Glomerular endothelial cell (primary cell): ENCODE data around the gene METRNL. TPM values are rescaled to one million over a fixed set of nuclear protein-coding genes. Genes with fewer than 3 reads are reported as not detected.

Source experiments
- DNase-seq: peaks from one replicate; pipeline ENCODE4 v3.0.0-alpha.2; 2011; ENCODE audit warnings: low read depth, low spot score; ENCODE audit errors: extremely low read depth
- total RNA-seq: library from RNA; depleted of rRNA; stranded (reverse); fragments of >200 nt; gene quantifications from 2 replicates; pipeline ENCODE4 v1.2.3, GENCODE V29; 2015

The METRNL gene
- total RNA-seq, 1 donor from 2014 or later: 54.4 TPM

- DNase-seq: no peak
Observed at GRCh38 chr17:83103943-83104311, 24.5 kb downstream of the METRNL start.

GRCh38 chr17:83104577-83105505 lies 25.4 kb downstream of the METRNL start:
- DNase-seq: no peak

GRCh38 chr17:83105512-83105911 lies 26.1 kb downstream of the METRNL start:
- DNase-seq: no peak

DNA sequence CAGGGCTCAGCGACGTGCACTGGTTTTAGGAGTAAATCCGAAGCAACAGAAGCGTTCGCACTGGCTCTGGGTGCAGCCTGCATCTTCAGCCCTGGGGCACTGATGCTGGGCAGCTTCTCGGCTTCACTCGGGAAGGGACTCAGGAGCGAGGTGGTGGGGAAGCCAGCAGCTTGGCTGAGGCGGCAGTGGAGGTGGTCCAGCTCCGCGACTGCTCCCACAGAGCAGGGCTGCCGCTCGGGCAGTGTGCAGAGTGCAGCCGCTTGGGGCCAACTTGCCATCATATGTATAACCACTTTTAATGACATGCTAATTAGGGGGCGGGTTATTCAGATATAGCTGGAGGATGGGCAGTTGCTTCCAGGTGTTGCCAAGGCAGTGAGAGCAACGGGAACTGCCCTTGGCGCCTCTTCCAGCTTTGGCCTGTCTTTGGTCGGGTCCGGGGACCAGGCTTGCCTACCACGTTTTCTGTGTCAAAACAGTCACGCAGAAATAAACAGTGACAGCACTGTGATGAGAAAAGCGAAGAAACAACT lies 26.7 kb downstream of the METRNL start:
- DNase-seq: no peak

DNA sequence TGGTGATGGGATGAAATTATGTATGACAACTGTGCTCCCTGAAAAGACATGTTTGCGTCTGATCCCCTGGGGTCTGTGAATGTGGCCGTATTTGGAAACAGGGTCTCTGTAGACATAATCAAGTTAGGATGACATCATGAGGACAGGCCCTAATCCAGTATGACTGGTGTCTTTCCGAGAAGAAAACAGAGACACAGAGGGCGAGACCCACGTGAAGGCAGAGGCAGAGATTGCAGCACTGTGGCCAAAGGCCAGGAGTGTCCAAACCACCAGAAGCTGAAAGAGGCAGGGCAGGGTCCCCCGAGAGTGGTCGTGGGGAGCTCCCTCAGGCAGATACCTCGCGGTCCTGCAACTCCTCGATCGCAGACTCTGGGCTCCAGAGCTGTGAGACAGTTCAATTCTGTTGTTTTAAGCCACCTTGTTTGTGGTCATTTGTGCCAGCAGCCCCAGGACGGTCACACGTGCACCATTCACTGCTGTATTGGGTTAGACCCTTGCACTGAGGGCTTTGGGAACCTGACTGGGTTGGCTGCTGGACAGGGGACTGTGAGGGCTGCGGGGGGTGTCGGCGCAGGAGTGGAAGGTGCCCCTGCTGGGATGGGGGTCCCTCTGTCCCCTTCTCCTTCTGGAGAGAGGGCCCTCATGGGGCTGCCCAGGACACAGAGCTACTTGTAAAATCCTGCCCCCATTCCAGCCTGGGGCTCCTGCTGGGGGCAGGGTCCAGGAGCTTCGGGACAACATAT lies 27.7 kb downstream of the METRNL start:
- DNase-seq: no peak

- DNase-seq: no peak
Observed at GRCh38 chr17:83107656-83108048, 28.2 kb downstream of the METRNL start.

- no peak for DNase-seq
Observed at GRCh38 chr17:83108709-83109108, 29.3 kb downstream of the METRNL start.

DNA sequence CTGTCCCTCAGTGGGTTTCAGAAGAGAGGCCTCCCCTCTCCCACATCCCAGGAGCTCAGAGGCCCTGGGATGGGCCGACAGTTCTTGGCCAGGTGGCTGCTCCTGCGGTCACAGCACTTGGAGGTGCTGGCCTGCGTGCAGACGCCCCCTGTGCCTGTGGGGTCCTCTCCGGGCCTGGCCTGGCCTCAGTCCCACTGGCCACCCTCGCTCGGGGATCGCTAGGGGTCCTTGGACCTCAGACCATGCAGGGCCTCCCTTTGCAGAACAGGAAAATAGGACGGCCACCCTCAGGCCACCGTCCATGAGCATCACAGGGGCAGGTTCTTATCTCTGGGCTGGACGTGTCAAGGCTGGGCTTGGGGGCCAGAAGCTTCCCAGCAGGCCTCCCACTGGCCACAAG lies 30.0 kb downstream of the METRNL start:
- no peak for DNase-seq

- DNase-seq: peak; percentile 68
Observed at GRCh38 chr17:83109793-83110645, 30.6 kb downstream of the METRNL start.

GRCh38 chr17:83110735-83111134 lies 31.3 kb downstream of the METRNL start:
- no peak for DNase-seq

DNA sequence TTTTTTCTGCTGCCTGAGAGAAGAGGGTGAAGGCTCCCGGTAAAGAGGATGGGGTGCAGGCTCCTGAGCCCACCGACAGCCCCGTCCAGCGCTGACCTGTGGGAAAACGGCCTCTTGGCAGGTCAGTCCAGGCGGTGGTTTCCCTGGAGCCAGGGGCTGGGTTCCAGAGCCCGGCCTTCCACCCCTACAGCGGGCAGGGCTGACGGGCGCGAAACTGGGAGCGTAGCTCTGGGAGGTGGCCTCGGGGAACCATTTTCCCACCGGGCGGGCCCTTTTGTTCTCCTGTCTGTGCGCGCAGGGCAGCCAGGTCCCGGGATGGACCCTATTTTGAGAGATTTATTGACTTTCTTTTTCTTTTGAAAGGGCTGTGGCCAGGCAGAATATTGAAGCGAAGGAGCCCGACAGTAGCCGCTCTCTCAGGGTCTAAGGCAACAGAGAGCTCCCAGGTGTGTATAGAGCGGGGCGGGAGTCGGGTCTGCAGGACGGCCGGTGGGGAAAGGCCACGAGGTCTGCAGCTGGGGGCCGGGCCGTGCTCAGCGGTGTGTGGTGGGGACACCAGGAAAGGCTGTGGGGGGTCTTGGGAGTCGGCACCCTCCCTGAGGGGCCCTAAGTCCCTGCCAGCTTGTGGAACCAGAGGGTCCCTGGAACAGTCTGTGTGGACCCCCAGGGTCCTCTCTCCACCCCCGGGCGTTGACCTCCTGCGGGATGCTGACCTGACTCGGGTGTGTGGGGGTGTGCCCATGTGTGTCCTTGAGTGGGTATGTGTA lies 32.3 kb downstream of the METRNL start:
- DNase-seq: no peak

DNA sequence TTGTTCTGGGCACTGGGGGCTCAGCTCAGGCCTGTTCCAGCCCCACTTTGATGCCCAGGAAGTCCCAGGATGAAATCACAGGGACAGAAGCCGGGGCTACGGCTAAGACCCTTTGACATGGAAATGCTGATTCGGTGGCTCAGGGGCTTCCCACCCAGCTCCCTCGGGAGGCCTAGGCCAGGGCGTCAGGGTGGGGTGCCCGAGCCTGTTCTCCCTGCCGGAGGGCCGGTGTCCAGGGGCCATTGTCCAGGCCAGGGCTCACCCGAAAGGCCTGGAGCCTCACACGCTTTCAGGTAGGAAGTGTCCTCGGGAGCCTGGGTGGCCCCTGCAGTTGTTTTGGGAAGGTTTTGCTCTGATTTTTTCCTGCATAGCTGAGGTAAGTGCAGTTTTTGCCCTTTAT lies 34.0 kb downstream of the METRNL start:
- no peak for DNase-seq

DNA sequence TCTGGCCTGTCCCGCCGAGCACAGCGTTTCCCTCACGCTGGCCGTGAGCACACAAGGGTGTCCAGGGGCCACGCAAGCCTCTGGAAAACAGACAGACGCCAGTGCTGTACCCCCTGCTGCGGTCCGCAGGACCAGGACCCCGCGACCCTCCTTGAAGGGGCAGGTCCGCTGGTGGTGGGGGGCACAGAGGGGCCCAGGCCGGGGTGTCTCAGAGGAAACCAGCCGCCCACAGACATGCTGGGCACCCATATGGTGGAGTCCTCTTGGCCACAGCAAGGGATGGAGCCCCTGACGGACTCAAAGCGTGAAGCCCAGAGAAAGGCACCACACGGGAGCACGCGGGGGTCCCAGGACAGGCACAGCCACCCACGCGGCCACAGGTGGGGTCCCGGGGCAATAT lies 34.4 kb downstream of the METRNL start:
- no peak for DNase-seq

- no peak for DNase-seq
Observed at GRCh38 chr17:83114706-83115105, 35.3 kb downstream of the METRNL start.

- DNase-seq: no peak
Observed at GRCh38 chr17:83115202-83115651, 35.8 kb downstream of the METRNL start.

GRCh38 chr17:83115832-83116231 lies 36.4 kb downstream of the METRNL start:
- DNase-seq: no peak

DNA sequence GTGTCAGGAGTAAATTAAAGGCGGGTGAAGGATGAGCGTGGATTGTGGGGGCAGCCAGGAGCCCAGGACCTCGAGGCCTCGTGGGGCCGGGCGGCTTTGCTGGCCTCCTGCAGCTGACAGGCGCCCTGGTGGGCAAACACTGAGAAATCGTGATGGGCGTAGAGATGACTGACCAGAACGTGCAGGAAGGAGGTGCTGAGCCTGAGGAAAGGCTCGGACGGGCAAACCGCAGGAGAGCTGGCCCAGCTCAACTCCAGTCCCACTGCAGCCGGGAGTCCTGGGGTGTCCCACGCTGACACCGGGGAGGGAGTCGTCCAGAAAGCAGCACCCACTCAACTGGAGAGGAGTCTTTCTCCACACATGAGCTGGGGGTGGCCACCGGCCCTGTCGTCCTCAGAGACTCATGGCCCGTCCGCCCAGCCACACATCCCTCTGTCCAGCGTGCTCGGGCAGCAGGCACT lies 36.9 kb downstream of the METRNL start:
- DNase-seq: no peak

- no peak for DNase-seq
Observed at GRCh38 chr17:83116783-83117555, 37.6 kb downstream of the METRNL start.

GRCh38 chr17:83117583-83117982 lies 38.2 kb downstream of the METRNL start:
- DNase-seq: no peak
